Thyroid gland (tissue), 4 donors: Measurements from ENCODE around the gene ATP6V0A1. TPM values are rescaled to one million over a fixed set of nuclear protein-coding genes. Genes with fewer than 3 reads are reported as not detected.
A peak's percentile ranks its signal among the peaks of the same experiment; 100 is the strongest.

Experiments used
- DNase-seq, 2 donors: peaks; one replicate each; pipeline ENCODE4 v3.0.0-alpha.2; 2019
- H3K27ac ChIP-seq, 3 donors: fragments of 200-600 bp; sonication (generic); 1 replicate in 2 of 3; 2 replicates in 1 of 3; pipeline ENCODE4 v1.5.1; 2016 to 2019; ENCODE audit warnings: mild to moderate bottlenecking in 1 of 3, moderate library complexity in 1 of 3
- H3K27me3 ChIP-seq: fragments of 200-600 bp; sonication (generic); one replicate; pipeline ENCODE4 v1.5.1; 2019
- H3K36me3 ChIP-seq, 2 donors: fragments of 200-600 bp; sonication (generic); one replicate each; pipeline ENCODE4 v1.5.1; 2016 to 2019
- H3K4me1 ChIP-seq, 2 donors: fragments of 200-600 bp; sonication (generic); one replicate each; pipeline ENCODE4 v1.5.1; 2017 to 2019
- H3K4me3 ChIP-seq, 3 donors: fragments of 200-600 bp; sonication (generic); replicated peaks in 1 of 3; 1 replicate in 2 of 3; 2 replicates in 1 of 3; pipeline ENCODE4 v1.5.1; 2016; ENCODE audit warnings: mild to moderate bottlenecking in 1 of 3
- H3K9me3 ChIP-seq: fragments of 200-600 bp; sonication (generic); one replicate; pipeline ENCODE4 v1.5.1; 2017
- POLR2A ChIP-seq, 2 donors: fragments of 450-650 bp; IDR thresholded peaks; one replicate each; pipeline ENCODE4 v1.6.1; 2017; ENCODE audit warnings: antibody characterized with exemption in 2 of 2, mild to moderate bottlenecking in 2 of 2, moderate library complexity in 1 of 2
- WGBS, 2 donors: methylation state at CpG; one replicate each; pipeline ENCODE4 v1.1.5; 2017; 5-methylcytosine and 5-hydroxymethylcytosine counted together
- intact Hi-C: fragments of 100-400 bp; cut with DNase I; formaldehyde crosslinking; loops from one replicate; pipeline ENCODE4 v1.15.1; 2023
- total RNA-seq, 4 donors: library from RNA; depleted of rRNA; stranded (reverse); fragments of >200 nt; gene quantifications; one replicate each; pipeline ENCODE4 v1.2.3, GENCODE V29; 2016
- TF ChIP-seq, protein P1 (sequence below), 6 experiments: fragments of 200-600 bp in 3 of 6; fragments of 450-650 bp in 3 of 6; sonication (generic) in 3 of 6; IDR thresholded peaks; one replicate each; pipeline ENCODE4 v1.5.1; 2016 to 2019; ENCODE audit warnings: antibody characterized with exemption in 6 of 6, mild to moderate bottlenecking in 2 of 6, inconsistent platforms in 1 of 6, moderate library complexity in 1 of 6

ATP6V0A1 gene
- total RNA-seq, 4 donors from 2014 or later, result 75.5 to 195 (median 121) TPM

DNA sequence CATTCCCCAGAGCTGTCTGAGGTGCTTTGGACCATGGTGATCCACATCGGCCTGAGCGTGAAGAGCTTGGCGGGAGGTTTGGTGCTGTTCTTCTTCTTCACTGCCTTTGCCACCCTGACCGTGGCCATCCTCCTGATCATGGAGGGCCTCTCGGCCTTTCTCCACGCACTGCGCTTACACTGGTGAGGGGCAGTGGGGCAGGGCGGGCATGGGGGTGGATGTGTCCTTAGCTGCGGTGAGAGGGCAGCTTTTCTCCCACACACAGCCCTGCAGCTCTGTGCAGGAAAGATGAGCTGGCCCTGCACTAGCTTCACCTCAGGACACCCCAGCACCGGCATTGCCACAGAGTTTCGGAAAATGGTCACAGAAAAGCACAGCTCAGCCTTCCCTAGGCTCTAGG lies 55.6 kb downstream of the ATP6V0A1 start:
- 92 to 97% methylated on average over 9 to 10 of the region's 11 CpGs for WGBS, 2 donors
- Histone ChIP-seq H3K9me3 (no peaks in the 10 kb centered on the region), H3K36me3 (peaks cover 9 to 13% of the 10 kb centered on the region in 2 donors), H3K4me3 (no peak overlapping the region), H3K4me1 (peaks cover 13 to 59% of the 10 kb centered on the region in 2 donors), H3K27me3 (no peaks in the 10 kb centered on the region), H3K27ac (peak overlapping the region in 2 of 3 donors; percentile 56 to 76)
- DNase-seq, result no peak
- TF ChIP-seq, protein P1, sequence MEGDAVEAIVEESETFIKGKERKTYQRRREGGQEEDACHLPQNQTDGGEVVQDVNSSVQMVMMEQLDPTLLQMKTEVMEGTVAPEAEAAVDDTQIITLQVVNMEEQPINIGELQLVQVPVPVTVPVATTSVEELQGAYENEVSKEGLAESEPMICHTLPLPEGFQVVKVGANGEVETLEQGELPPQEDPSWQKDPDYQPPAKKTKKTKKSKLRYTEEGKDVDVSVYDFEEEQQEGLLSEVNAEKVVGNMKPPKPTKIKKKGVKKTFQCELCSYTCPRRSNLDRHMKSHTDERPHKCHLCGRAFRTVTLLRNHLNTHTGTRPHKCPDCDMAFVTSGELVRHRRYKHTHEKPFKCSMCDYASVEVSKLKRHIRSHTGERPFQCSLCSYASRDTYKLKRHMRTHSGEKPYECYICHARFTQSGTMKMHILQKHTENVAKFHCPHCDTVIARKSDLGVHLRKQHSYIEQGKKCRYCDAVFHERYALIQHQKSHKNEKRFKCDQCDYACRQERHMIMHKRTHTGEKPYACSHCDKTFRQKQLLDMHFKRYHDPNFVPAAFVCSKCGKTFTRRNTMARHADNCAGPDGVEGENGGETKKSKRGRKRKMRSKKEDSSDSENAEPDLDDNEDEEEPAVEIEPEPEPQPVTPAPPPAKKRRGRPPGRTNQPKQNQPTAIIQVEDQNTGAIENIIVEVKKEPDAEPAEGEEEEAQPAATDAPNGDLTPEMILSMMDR (IDR thresholded peaks at IDR 0.05), result no peak
- no peak for TF ChIP-seq POLR2A (IDR thresholded peaks at IDR 0.05)
- intact Hi-C loops, result no loop called here

DNA sequence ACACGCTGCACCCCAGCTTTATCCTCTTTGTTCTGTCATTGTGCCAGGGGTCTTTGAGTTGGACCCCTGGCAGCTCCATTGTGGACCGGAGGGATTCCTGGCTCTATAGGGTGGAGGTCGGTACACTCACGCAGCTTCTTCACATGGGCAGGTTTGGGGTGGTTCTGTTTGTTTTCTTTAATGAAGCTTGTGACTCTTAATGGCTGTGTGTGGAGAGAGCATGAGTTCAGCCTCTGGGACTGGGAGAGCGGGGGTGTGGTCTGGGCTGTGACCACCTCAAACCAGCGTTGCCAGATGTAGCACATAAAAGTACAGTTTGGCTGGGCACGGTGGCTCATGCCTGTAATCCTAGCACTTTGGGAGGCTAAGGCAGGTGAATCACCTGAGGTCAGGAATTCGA lies 56.2 kb downstream of the ATP6V0A1 start:
- 87 to 92% methylated on average over 8 of the region's 8 CpGs for WGBS, 2 donors
- peak overlapping the region in 1 of 3 donors; percentile 76 for H3K27ac ChIP-seq

DNA sequence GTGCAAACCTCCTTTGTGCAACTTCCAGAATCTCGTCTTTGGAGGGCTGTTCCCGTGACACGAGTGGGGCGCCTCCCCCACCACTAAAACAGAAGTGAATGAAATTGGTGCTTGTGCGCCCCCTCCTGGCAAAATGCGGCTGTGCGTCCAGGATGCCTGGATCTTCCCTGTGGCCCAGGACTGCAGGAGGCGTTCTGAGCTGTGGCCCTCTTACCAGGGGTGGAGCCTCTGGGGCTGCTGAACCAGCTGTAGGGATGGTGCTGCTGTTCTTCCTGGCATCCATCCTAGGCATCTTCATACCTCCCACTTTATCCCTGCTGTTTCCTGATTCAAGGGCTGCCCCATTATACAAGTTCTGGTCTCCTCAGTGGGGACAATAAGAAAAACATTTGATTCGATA lies 58.8 kb downstream of the ATP6V0A1 start:
- H3K9me3 ChIP-seq, result no peaks in the 10 kb centered on the region
- peak; percentile 70 to 78 for DNase-seq
- TF ChIP-seq POLR2A (IDR thresholded peaks at IDR 0.05), result no peak
- TF ChIP-seq, protein P1 (IDR thresholded peaks at IDR 0.05), result peak; percentile 73 to 86 (median 76)
- intact Hi-C loops, result loop anchor here (5.0 kb wide), 1 partner anchor 95 kb away; the partner anchor contains the start of gene CAVIN1
- H3K4me1 ChIP-seq, result peaks cover 24 to 68% of the 10 kb centered on the region in 2 donors
- H3K27me3 ChIP-seq, result no peaks in the 10 kb centered on the region
- 35 to 36% methylated on average over 5 to 9 of the region's 9 CpGs for WGBS, 2 donors
- peaks cover 9 to 22% of the 10 kb centered on the region in 2 donors for H3K36me3 ChIP-seq
- no peak overlapping the region for H3K4me3 ChIP-seq
- peak overlapping the region in 2 of 3 donors; percentile 93 to 99 for H3K27ac ChIP-seq

More for the DNA sequence above, 56.2 kb downstream of the ATP6V0A1 start:
- no peak for TF ChIP-seq POLR2A (IDR thresholded peaks at IDR 0.05)
- TF ChIP-seq, protein P1 (IDR thresholded peaks at IDR 0.05), result no peak
- no peak for DNase-seq
- peaks cover 14 to 59% of the 10 kb centered on the region in 2 donors for H3K4me1 ChIP-seq
- intact Hi-C loops, result loop anchor here (5.0 kb wide), 1 partner anchor 93 kb away; the partner anchor contains the start of gene CAVIN1
- H3K36me3 ChIP-seq, result peaks cover 9 to 13% of the 10 kb centered on the region in 2 donors
- no peaks in the 10 kb centered on the region for H3K9me3 ChIP-seq
- no peak overlapping the region for H3K4me3 ChIP-seq
- H3K27me3 ChIP-seq, result no peaks in the 10 kb centered on the region

DNA sequence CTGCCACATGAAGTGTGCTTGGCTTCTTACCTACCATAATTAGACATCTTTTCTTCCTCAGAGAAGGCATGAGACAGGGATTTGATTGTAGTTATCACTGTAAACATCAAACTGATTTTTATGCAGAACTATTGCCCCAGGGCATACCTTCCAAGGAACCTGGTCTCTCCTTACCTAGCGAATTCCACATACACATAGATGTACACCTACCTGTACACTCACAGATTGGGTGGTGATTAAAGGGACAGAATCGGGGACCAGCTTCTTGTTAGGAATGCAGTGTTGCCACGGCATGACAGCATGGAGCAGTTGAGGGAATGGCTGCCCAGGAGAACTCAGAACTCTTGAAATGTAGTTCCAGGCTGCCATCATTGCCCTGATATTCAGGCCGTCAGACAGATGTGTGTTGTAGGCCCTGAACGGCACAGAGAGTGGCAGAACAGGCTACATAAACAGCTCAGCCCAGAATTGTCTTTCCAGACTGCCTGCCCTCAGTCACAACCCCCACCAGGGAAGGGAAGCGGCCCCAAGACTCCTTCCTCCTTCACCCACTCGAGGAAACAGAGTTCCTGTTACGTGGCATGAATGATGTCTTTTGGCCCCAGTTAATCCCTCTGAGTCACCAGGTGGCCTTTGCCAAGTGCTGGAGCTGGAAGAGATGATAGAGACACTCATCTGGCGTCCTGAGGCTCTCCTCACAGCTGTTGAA lies 59.5 kb downstream of the ATP6V0A1 start:
- H3K4me1 ChIP-seq, result peaks cover 24 to 68% of the 10 kb centered on the region in 2 donors
- DNase-seq, result peak; percentile 47 to 61
- H3K4me3 ChIP-seq, result no peak overlapping the region
- TF ChIP-seq POLR2A (IDR thresholded peaks at IDR 0.05), result no peak
- TF ChIP-seq, protein P1 (IDR thresholded peaks at IDR 0.05), result no peak
- peak overlapping the region; percentile 93 to 99 (median 96) for H3K27ac ChIP-seq
- no peaks in the 10 kb centered on the region for H3K27me3 ChIP-seq
- intact Hi-C loops, result loop anchor here (5.0 kb wide), 1 partner anchor 96 kb away; the partner anchor contains the start of gene CAVIN1
- 58 to 74% methylated on average over 9 of the region's 9 CpGs for WGBS, 2 donors
- H3K36me3 ChIP-seq, result peaks cover 9 to 24% of the 10 kb centered on the region in 2 donors
- H3K9me3 ChIP-seq, result no peaks in the 10 kb centered on the region
